RWPE2 (cell line): ENCODE measurements around the gene VAC14.

Experiments
- ATAC-seq: fragments of 200-7000 bp; cut with Tn5 transposase; 3 replicates; pipeline ENCODE4 v1.9.1; 2021; ENCODE audit warnings: low read depth
- DNase-seq: peaks from one replicate; pipeline ENCODE4 v3.0.0-alpha.2; 2020; ENCODE audit warnings: low spot score
- H3K27ac ChIP-seq: fragments of 450-650 bp; 2 replicates; pipeline ENCODE4 v1.5.1; 2017; ENCODE audit warnings: mild to moderate bottlenecking; ENCODE audit not compliant: poor library complexity, severe bottlenecking
- H3K27me3 ChIP-seq: fragments of 250-450 bp; sonication (Bioruptor Pico); 2 replicates; pipeline ENCODE4 v1.5.1; 2021; ENCODE audit warnings: mild to moderate bottlenecking, moderate library complexity; ENCODE audit not compliant: insufficient read depth, poor library complexity, severe bottlenecking
- H3K36me3 ChIP-seq: fragments of 250-450 bp; sonication (Bioruptor Pico); 2 replicates; pipeline ENCODE4 v1.5.1; 2020; ENCODE audit warnings: low read depth, mild to moderate bottlenecking, moderate library complexity
- H3K4me1 ChIP-seq: fragments of 250-450 bp; sonication (Bioruptor Pico); 2 replicates; pipeline ENCODE4 v1.5.1; 2021; ENCODE audit warnings: mild to moderate bottlenecking, moderate library complexity; ENCODE audit not compliant: insufficient read depth, poor library complexity, severe bottlenecking
- H3K4me3 ChIP-seq: fragments of 250-450 bp; sonication (Bioruptor Pico); 2 replicates; pipeline ENCODE4 v1.5.1; 2021; ENCODE audit warnings: mild to moderate bottlenecking, moderate library complexity; ENCODE audit not compliant: severe bottlenecking
- H3K9me3 ChIP-seq: fragments of 250-450 bp; sonication (Bioruptor Pico); 2 replicates; pipeline ENCODE4 v1.5.1; 2021; ENCODE audit warnings: mild to moderate bottlenecking, moderate library complexity; ENCODE audit not compliant: severe bottlenecking
- CTCF ChIP-seq: fragments of 450-650 bp; IDR thresholded peaks from one replicate; pipeline ENCODE4 v1.5.1; 2017; ENCODE audit warnings: mild to moderate bottlenecking, moderate library complexity; ENCODE audit not compliant: poor library complexity, severe bottlenecking

Gene VAC14

DNA sequence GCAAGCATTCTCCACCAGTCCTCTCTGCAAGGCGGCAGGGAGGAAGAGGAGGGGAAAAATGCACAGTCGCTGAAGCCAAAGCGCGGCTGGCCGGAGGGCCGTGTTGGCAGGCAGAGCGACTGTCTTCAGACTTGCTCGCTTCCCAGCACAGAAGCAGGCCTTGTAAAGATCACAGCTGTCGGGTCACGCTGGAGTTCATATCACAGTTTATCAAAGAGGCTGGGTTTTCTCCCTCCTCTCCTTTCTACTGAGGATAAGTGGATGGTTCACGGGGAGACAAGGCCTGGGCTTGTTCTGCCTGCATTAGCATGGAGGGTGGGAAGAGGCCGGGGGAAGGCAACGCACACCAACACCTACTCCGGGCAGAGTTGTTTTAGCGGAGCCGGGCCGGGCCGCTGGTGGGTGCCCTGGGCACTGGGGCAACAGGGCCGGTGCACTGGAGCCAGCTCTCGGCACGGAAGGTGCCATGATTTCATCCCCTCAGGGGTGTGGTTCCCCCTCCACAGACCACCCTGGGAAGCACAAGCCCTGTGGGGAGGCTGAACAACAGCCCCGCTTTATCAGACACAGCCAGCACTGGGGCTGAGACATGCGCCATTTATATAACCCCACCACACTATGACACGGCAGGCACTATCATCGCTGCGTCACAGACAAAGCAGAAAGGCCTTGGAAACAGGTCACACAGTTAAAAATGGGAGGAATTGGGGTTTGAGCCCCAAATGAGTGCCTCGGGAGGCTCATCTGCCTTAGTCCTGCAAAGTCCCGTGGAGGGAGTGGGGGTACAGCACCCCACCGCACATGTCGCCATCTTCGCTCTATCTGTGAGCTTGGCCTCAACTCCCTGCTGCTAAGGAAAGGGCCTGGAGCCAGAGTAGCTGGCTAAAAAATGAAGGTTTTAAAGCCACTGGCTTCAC is 74.8 kb downstream of the VAC14 start:
- ATAC-seq, result no peak
- H3K9me3 ChIP-seq, result no peaks in the 10 kb centered on the region
- H3K27me3 ChIP-seq, result no peaks in the 10 kb centered on the region
- DNase-seq, result no peak
- no peak overlapping the region for H3K4me3 ChIP-seq
- H3K27ac ChIP-seq, result no peak overlapping the region
- peaks cover 13% of the 10 kb centered on the region for H3K36me3 ChIP-seq
- TF ChIP-seq CTCF, result no peak
- H3K4me1 ChIP-seq, result no peaks in the 10 kb centered on the region

GRCh38 chr16:70725024-70725911 is 75.7 kb downstream of the VAC14 start:
- Histone ChIP-seq H3K9me3 (no peaks in the 10 kb centered on the region), H3K36me3 (peaks cover 7% of the 10 kb centered on the region; the same call in 1 of the 2 replicates), H3K27ac (no peak overlapping the region), H3K4me3 (no peak overlapping the region), H3K4me1 (no peaks in the 10 kb centered on the region), H3K27me3 (no peaks in the 10 kb centered on the region)
- TF ChIP-seq CTCF, result no peak
- ATAC-seq (no peak), DNase-seq (no peak)

DNA sequence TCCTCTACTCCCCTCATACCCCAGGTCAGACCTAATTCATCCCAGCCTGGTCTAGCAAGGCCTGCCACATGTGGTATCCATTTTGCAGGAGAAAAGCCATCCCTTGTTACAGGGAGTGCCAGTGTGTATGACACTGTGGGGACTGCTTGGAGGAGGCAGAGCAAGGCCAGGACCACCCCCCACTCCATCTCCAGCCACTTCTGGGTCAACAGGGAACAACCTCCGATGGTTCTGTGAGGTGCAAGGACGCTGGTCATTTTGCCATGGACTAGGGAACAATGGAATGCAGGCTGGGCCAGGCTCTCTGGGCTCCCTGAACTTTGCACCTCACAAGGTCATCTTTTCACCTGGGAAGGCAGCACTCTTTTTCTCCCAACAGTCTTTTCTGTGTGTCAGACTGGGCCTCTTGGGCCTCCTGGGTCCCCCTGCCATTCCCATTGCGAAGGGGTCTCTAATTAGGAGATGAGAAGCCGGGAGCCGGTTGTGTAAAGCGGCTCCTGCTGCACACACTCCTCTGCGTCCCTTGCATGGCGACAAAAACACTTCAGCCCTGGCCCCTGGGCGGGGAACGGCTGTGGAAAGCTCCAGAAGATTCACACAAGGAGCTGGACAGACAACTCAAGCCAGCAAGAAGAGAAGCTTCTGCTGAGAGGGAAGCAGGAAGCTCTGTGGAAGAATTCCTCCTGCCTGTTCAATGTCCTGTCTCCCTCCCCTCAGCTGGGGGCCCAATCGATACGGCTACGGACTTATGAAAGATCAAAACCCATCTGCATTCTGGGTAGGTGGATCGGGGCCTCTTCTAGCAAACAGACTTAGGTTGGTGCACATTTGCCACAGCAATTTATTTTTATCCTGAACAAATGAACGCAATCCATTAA is 76.6 kb downstream of the VAC14 start:
- Histone ChIP-seq H3K27ac (no peak overlapping the region), H3K4me1 (no peaks in the 10 kb centered on the region), H3K36me3 (peaks cover 7% of the 10 kb centered on the region; the same call in 1 of the 2 replicates), H3K4me3 (no peak overlapping the region), H3K27me3 (no peaks in the 10 kb centered on the region), H3K9me3 (no peaks in the 10 kb centered on the region)
- ATAC-seq (no peak), DNase-seq (no peak)
- no peak for TF ChIP-seq CTCF

- Histone ChIP-seq H3K4me3 (no peak overlapping the region), H3K27me3 (no peaks in the 10 kb centered on the region), H3K4me1 (no peaks in the 10 kb centered on the region), H3K27ac (no peak overlapping the region), H3K9me3 (no peaks in the 10 kb centered on the region), H3K36me3 (peaks cover 7% of the 10 kb centered on the region; the same call in 1 of the 2 replicates)
- no peak for TF ChIP-seq CTCF
- DNase-seq, result no peak
- no peak for ATAC-seq
Measured at GRCh38 chr16:70723740-70724145, 77.2 kb downstream of the VAC14 start.
